ENCODE measurements around the gene GSAP. TPM values are rescaled to one million over a fixed set of nuclear protein-coding genes. Genes with fewer than 3 reads are reported as not detected.

Gene GSAP
- polyA plus RNA-seq, 1 of the 3 experiments (the other 2 are of a cell fraction) = 5.9 TPM

- ChIA-PET CTCF (interaction anchor here (1.5 to 2.5 kb wide), 2 partner anchors 9 to 94 kb away, joined by 3 to 13 read pairs; partner anchors contain the start of gene GSAP), POLR2A (interaction anchor here (0.8 to 1.4 kb wide), 3 partner anchors 9 to 13 kb away, joined by 3 to 4 read pairs (median 3); partner anchors contain the start of gene GSAP)
- DNase-seq = no peak
- Histone ChIP-seq H3F3A (replicated peaks; ENCODE audit: insufficient read depth) (peaks cover 26% of the 10 kb centered on the region), H3K4me3 (ENCODE audit: low read depth in 2 of 2, low read length in 1 of 2) (peak overlapping the region; percentile 9 to 19; a peak in 3 of 4 replicates), H3K79me2 (ENCODE audit: insufficient read depth) (no peaks in the 10 kb centered on the region), H3K9me3 (no peaks in the 10 kb centered on the region), H2AFZ (ENCODE audit: low read depth) (peak overlapping the region; percentile 75), H3K9me2 (no peaks in the 10 kb centered on the region), H4K20me1 (ENCODE audit: insufficient read depth) (no peaks in the 10 kb centered on the region), H3K4me1 (ENCODE audit: control insufficient read depth in 1 of 2, insufficient read depth in 2 of 2, low read depth in 1 of 2, low read length in 1 of 2) (peaks cover 30 to 32% of the 10 kb centered on the region in 2 experiments; a peak in 3 of 4 replicates), H3K27me3 (ENCODE audit: insufficient read depth) (no peaks in the 10 kb centered on the region), H3K4me2 (peak overlapping the region; percentile 65), H3K36me3 (replicated peaks in 1 of 2; ENCODE audit: control insufficient read depth in 1 of 2, insufficient read depth in 2 of 2, low read length in 1 of 2) (no peaks in the 10 kb centered on the region), H3K27ac (ENCODE audit: low read depth in 2 of 2, low read length in 1 of 2) (peak overlapping the region; percentile 53 to 71; a peak in 3 of 4 replicates), H3K9ac (peak overlapping the region; percentile 46; the same call in 1 of the 2 replicates)
- TF ChIP-seq FOXJ3 (CRISPR knock-in tag; IDR thresholded peaks at IDR 0.05) = no peak
- no peak for TF ChIP-seq ELF1 (IDR thresholded peaks at IDR 0.05)
- TF ChIP-seq ZBTB33 (IDR thresholded peaks at IDR 0.05; ENCODE audit: borderline replicate concordance, low read depth) = no peak
- no peak for TF ChIP-seq TAF1 (IDR thresholded peaks at IDR 0.05; ENCODE audit: borderline replicate concordance, low read depth, low read length)
- TF ChIP-seq MAX (IDR thresholded peaks at IDR 0.05; ENCODE audit: low read depth) = no peak
- TF ChIP-seq TEAD4 (IDR thresholded peaks at IDR 0.05; ENCODE audit: borderline replicate concordance, insufficient read depth) = no peak
- no peak for TF ChIP-seq GATA2 (CRISPR knock-in tag; IDR thresholded peaks at IDR 0.05)
- no peak for TF ChIP-seq POLR2AphosphoS5 (IDR thresholded peaks at IDR 0.05; ENCODE audit: low read depth, low read length)
- no peak for TF ChIP-seq EP300 (IDR thresholded peaks at IDR 0.05; ENCODE audit: borderline replicate concordance in 1 of 2, low read depth in 1 of 2, low read length in 1 of 2)
- TF ChIP-seq SMC3 (IDR thresholded peaks at IDR 0.05; ENCODE audit: low read depth, low read length) = no peak
- TF ChIP-seq, protein P1, sequence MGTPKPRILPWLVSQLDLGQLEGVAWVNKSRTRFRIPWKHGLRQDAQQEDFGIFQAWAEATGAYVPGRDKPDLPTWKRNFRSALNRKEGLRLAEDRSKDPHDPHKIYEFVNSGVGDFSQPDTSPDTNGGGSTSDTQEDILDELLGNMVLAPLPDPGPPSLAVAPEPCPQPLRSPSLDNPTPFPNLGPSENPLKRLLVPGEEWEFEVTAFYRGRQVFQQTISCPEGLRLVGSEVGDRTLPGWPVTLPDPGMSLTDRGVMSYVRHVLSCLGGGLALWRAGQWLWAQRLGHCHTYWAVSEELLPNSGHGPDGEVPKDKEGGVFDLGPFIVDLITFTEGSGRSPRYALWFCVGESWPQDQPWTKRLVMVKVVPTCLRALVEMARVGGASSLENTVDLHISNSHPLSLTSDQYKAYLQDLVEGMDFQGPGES (IDR thresholded peaks at IDR 0.05; ENCODE audit: low read depth, low read length) = no peak
- no peak for TF ChIP-seq MXI1 (IDR thresholded peaks at IDR 0.05; ENCODE audit: low read depth, low read length)
- TF ChIP-seq CTCF (IDR thresholded peaks at IDR 0.05) = no peak
- TF ChIP-seq RAD21 (IDR thresholded peaks at IDR 0.05; ENCODE audit: low read length) = no peak
- TF ChIP-seq FOSL2 (IDR thresholded peaks at IDR 0.05; ENCODE audit: borderline replicate concordance, low read depth) = no peak
- no peak for TF ChIP-seq MEF2A (IDR thresholded peaks at IDR 0.05; ENCODE audit: borderline replicate concordance, low read depth)
- TF ChIP-seq NFIC (IDR thresholded peaks at IDR 0.05; ENCODE audit: borderline replicate concordance) = no peak
- TF ChIP-seq RFX5 (IDR thresholded peaks at IDR 0.05; ENCODE audit: low read length) = no peak
- 69% methylated on average over 5 of the region's 5 CpGs for WGBS (ENCODE audit: low lambda C conversion rate)
Observed at GRCh38 chr7:77426052-77426404, 9.9 kb upstream of the GSAP start.
